Ovary (tissue), 3 donors: Measurements from ENCODE around the gene RNF225.

Experiments used
- CTCF ChIP-seq, 3 donors: fragments of 450-650 bp in 2 of 3; fragments of 200-600 bp in 1 of 3; IDR thresholded peaks; one replicate each; pipeline versions ENCODE4 v1.5.1 to v1.8.0; 2016 to 2022; ENCODE audit warnings: antibody characterized with exemption in 3 of 3, mild to moderate bottlenecking in 1 of 3
- EP300 ChIP-seq: sonication (generic); formaldehyde crosslinking; IDR thresholded peaks from one replicate; pipeline ENCODE4 v1.6.1; 2017; ENCODE audit warnings: antibody characterized with exemption
- donor health status: DM: no; HTN: no; CAD: no.

- TF ChIP-seq CTCF (IDR thresholded peaks at IDR 0.05) (no peak), EP300 (no peak)
These were observed 6.5 kb downstream of the RNF225 start for GRCh38 chr19:58401840-58402421.
